Stimulated activated CD8-positive, alpha-beta memory T cell treated with anti-CD3 and anti-CD28 coated beads, Interleukin-2, amount 100 ng/mL, for 48 hours (primary cell): ENCODE data around the gene ERH.

Experiments used
- DNase-seq, 2 donors: peaks; one replicate each; pipeline ENCODE4 v3.0.0-alpha.2; 2020; ENCODE audit warnings: low read depth in 2 of 2

ERH gene

DNA sequence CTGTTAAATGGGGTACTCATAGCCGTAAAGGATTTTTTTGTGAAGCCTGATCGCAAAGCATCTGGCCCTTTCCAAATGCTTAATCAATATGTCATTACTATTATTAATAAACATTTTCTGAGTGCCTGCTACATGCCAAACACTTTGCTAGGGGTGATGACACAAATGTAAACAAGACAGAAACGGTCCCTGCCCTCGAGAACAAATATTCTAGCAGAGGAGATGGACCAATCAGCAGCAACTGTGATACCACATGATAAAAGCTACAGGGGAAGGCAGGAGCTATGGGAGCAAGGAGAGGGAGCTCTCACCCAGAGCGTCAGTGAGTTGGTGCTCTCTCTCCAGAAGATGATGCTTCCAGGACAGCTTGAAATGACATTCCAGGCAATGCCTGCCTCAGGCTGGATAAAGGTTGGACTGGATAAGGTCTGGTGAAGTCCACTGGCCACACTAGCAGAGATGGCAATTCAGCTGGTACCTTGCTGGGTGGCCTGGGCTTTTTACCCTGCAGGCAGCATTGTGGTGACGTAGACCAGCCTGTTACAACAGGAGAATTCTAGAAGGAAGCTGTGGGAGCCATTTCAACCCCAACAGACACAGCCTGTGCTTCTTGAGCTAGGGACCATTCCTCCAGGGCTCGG is 41.1 kb downstream of the ERH start:
- no peak for DNase-seq

DNA sequence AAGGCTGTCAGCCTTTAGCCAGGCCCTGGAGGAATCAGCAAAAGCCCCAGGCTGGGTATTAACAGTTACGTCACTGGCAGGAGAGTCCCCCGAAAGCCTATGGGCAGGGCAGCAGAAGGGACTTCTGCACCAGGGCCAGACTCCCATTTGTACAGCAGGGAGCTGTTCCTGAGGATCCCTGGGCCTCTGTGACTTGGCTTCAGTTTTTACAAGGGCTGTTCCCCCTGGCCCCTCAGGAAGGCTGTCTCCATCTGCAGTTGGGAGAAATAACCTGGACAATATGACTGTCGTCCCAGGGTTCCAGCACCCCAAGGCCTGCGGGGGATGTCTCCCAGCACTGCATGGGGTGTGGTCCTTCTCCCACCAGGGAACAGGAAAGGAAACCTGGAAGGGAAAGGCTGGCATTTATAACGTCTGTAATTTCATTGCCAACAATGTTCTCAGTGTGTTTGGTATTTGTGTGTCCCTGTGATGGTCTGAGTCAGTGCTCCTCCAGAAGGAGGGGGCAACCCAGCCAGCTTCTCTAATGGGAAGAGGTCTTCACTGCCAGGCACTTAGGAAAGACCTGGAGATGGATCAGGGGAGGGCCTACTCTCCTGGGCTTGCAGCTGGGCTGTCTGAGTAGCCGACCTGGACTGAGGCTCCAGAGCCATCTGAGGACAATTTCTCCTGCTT is 42.4 kb downstream of the ERH start:
- no peak for DNase-seq

DNA sequence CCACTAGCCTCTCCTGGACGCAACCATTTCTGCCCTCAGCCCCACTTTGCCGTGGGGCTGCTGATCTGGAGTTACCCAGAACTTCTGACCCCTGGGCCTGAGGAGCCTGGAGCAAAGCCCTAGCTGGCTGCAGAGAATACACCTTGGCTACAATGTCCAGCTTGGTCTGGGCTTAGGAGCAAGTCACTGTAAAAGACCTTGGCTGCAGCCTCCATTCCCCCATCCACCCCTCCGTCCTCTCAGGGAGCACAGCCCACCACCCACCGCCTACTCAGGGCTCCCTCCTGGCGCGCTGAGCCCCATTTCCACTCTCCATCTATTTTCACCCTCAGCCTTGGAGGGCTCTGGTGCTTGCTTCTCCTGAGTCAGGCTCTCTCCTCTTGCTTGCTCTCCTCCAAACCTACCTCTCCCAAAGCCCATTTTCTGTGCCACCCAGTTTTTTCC is 42.9 kb downstream of the ERH start:
- no peak for DNase-seq

DNA sequence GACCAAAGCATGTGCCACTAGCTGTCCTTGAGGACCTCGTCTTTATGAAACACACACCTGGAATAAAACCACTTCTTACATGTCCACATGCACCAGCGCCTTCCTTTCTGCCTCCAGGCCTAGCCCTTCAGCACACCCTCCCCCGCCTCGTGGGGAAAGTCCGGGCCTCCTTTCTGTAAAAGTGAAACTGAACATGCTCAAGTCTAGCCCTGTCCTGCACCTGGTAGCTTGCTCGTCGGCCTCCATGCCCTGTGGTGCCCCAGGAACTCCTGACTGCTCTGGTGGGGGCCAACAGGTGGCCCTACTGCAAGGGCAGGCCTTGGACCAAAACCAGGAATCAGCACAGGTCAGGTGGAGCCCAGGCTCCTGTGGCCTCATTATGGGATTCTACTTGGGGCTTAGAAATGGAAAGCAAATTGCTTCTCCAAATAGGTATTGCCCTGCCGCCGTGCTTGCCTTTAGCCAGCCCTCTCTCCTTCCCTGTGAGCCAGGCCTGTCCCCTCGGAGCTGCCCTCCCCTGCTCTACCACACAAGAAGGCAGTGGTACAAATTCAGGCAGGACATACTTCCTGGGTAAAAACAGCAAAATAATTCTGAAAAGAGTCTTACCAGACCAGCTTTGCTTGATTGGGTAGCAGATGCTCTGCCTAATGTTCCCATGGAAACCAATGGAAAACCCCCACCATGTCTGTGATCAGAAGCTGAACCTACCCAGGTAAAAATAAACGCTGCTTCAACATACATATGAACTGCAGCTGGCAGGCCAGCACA is 43.5 kb downstream of the ERH start:
- peak; percentile 47 to 59 for DNase-seq

DNA sequence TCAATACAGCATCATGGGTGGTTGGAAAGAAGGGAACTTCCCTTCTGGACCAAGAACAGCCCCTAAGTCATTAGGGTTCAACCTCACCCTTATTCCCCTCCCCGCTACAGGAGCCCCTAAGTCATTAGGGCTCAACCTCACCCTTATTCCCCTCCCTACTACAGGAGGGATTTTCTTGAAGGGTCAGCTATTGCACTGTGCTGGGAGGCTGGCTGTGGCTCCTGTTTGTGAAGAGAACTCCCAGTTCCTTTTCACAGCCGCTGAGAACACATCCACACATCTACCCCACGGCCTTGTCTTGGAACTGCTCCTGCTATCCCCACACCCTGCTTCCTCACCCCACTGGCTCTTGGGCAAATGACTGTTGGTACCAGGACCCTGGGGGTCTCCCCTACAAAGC is 44.9 kb downstream of the ERH start:
- no peak for DNase-seq

DNA sequence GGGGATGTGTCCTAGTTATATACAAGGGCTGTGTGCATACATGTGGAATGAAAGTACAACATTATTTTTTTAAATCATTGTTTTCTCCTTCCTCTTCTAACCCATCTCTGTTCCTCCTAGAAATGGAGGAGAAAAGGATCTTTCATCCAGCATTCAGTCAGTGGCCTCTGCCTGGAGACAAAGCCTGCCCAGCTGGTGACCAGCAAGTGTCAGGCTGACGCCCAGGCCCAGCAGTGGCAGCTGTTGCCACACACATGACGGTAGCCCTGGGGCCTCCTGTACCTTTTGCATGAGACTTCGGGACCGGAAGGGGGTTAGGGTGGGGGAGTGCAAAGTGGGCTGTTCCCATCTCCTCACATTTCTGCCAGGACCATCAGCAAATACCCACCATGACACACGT is 46.2 kb downstream of the ERH start:
- DNase-seq: no peak

DNA sequence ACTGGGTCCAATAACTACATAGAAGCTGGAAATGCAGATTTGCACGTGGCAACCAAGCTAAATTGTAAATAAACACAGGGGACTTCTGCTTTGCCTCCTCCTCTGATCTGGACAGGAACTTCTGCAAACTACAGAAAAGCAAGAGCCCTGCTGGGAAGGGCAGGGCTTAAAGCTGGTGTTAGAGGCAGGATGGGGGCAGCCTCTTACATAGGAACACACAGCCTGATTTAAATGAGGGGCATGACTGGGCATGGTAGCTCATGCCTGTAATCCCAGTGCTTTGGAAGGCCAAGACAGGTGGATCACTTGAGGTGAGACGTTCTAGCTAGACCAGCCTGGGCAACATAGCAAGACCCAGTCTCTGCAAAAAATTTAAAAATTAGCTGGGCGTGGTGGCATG is 46.7 kb downstream of the ERH start:
- no peak for DNase-seq

DNA sequence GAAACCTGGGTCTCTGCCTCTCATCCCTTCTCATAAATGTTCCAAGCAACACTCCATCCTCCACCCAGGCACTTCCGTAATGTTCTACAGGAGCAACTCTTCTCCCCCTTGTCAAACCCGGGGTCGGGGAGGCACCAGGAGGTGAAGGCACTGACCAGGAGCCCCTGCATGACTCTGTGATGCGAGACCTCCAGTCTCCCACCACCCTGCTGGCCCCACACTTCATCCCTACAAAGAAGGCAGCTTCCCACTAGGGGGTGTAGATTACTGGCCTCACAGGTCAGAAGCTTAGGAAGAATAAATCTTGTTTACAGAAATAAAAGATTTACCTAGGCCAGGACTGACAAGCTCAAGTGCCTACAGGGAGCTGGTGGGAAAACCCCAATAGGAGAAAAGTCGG is 47.2 kb downstream of the ERH start:
- no peak for DNase-seq

DNA sequence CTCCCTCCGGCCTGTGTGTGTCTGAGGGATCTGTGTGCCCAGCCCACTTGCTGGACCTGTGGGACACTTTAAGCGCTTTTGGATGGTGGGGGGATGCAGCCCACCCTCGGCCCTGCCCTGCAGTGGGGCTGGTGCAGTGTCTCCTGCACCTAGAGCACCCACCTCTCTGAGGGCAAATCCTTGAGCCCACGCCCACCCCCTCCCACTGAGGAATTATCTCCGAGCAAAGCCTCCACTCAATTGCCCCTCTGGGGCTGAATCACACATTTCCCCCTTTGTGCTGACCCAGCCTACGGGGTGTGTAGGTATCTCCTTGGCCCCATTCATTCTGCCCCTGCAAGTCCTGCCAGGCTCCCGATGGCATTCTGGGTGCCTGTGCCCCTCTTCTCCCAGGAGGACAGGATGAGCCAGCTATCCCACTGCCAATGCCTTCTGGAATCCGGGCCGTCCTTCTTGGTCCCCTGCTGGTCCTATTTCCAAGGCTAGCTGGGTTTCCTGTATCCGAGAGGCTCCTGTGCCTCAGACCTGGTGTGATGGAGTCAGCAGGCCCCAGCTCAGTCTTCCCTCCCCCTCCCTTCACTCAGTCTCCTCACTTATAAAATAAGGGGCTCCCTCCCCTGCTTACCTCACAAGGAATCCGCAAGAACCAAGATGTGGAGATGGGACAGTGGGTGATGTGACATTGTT is 48.9 kb downstream of the ERH start:
- no peak for DNase-seq

DNA sequence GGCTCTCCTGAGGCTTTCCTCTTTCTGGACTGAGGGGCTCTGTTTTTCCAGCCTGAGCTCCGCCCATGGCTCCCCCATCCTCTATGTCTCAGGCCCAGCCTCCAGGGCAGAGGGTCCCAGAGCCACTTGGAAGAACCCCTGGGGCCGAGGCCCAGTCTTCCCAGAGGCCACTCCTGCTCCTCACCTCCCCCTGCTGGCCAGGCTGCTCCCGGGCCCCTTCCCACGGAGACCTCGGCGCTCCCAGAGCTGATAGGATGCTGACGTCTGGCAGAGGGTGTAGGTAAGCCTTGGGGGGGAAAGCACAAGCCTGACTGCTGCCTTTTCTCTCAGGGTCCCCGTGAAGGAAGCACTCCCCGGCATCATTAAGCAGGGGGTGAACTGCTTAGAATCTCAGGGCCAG is 51.4 kb downstream of the ERH start:
- no peak for DNase-seq

DNA sequence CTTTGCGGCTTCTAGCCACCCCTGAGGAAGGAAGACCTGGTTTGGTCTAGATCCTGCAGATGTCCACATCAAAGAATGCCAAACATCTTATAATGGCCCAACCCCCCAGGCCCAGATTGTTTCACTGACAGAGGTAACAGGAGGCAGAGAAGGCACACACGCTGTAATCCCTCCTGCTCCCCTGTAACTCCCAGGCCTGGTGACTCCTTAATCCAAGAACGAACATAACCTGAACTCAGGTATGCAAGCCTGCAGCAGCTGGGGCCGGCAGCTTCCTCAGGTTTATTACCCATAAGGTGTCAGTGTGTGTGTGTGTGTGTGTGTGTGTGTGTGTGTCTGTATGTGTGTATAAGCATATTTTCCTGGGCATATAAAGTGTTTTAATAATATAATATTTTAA is 52.7 kb downstream of the ERH start:
- DNase-seq: no peak

DNA sequence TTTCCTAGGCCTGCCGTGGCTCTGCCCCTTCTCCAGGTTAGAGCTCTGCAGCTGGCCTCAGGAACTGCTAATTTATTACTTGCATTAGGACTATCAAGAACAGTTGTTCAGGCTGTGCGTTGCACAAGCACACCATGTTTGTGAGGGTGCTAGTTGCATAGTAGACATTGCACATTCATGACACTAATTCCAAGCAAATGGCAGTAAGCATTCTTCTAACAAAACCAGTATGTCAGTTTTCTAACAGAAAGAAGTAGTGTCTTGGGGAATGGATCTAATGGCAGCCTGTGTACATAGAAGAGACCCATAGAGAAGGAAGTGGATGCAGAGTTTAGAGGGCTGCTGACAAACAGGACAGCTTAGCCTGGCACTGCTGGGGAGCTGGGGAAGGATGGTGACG is 53.9 kb downstream of the ERH start:
- no peak for DNase-seq

DNA sequence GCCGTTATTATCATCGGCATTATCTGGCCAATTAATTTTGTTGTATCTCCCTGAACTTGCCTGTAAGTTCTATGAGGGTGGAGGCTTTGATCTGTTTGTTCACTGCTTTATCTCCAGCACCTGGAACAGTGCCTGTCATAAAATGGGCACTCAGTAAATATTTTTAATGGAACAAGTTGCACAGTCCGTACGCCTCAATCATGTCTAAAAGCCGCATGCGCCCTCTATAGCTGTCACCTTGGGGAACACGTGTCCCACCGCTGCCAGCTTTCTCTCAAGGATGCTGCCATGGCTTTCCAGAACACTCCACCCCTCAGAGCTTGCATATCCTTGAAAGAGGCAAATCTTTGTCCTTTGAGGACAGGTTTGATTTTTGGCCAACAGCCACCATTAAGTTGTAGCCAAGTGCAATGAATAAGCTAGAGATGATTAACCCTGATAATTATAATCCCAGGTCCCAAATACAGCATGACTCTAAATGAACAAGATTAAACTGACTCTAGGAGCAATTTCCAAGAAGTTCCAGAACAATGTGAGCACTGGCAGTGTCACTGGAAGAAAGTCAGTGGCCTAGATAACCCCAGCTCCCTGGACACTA is 55.1 kb downstream of the ERH start:
- no peak for DNase-seq

DNA sequence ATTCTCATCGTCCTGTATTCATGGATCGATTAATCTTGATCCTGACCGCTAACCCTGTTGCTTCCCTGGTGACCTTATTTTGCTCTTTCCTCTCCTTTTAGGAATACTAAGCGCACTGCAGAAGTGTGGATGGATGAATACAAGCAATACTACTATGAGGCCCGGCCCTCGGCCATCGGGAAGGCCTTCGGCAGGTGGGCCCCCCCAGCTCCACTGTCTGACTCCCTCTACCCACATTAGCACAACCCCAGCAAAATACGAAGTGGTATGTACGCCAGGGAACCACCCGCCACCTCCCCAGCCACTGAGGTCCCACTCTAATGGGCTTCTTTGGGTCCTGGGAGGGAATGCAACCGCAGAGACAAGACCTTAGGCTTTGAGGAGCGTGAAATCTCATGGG is 58.7 kb downstream of the ERH start:
- no peak for DNase-seq

DNA sequence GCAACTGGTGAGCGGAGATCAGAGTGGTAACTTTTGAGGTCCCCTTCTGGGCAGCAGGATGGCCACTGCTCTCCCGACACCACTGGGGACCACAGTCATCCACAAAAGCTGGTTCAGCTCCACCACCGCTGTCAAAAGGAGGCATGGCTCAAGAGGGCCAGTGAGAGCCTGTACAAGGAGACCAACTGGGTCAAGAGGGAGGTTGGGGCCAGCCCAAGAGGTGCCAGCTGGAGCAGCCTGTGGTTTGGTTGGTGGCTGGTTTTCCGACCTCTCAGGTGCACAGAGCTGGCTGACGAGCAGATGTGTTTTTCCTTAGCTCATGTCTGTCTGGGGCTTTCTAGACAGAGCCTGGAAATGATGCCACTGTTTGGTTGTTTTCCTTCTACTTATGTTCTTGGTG is 60.1 kb downstream of the ERH start:
- DNase-seq: no peak

DNA sequence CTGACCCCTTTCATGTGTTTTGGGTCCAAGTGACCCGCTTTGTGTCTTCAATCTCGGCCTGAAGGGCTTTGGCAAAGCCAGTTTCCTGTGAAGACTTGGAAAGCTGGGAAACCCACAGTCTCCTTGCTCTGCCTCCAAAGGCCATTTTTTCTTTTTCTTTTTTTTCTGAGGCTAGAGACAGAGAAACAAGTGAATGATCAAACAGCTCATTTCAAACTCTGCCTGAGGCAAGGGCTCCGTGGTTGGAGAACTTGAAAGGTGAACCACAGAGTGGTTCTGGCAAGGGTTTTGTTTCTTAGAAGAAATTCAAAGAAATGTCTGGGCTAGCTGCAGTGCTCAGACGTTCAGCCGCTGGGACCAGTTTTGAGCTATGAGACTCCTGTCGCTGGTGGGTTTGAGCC is 62.7 kb downstream of the ERH start:
- DNase-seq: no peak

DNA sequence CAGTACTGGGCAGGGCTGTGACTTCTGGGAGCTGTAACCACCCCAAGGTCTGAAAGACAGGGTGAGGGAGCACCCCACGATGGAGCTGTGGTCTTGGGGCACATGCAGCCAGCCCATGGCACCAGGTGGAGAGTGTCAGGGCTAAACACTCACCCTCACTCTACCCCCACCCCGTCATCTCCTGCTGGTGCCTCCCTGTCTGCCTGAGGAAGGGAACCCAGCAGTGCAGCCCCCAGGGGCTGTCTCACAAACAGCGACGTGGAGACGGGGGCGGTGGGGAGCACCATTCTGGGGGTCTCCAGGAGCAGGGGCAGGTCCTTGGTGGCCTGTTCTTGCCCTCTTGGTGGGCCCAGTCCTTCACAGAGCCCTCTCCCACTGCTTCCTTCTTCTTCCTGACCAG is 63.5 kb downstream of the ERH start:
- DNase-seq: no peak

DNA sequence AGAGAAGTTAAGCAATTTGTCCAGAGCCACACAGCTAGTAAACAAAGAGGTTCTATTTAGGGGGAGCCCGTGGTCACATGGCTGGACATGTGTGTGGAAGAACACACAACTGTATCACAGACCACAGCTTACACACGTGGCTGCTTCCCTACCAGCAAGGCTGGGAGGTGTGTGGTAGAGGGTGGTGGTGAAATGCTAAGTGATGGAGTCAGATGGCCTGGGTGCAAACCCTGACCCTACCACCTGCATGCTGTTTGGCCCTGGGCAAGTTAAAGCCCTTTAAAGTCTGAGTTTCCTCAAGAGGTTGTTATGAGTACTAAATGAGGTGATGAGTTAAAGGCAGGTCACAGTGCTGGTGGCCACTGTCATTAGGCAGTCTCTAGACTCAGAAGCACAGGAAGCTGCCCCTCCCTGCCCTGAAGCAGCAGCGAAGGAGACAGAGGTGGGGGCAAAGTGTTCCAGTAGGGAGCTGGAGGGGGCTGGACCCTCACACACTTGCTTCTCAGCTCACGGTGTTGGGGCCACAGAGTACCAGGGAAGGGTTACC is 64.2 kb downstream of the ERH start:
- no peak for DNase-seq

DNA sequence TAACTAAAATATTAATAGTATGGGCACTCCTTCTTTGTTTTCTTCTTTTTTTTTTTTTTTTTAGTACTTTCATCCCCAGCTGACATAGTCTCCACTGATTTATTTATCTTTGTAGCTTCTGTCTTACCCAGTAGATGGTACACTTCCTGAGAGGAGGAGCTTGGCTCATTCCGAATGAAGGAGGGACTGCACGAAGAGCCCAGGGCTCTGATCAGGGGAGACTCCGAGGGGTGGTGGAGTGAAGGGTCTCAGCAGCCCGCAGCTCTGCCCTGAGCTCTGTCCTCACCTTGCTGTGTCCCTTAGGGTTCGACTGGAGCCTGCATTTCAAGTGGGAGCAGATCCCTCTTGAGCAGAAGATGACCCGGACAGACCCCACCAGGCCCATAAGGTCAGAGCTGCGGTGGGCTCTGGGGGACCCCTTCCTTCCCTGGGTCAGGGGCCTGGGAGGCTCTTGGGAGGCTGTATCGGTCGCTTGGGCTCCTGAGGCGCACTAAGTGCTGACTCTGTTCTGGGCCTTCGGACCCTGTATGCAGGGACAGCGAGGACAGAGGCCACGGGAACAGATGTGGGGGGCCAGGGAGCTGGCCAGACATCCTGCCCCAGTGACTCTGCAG is 65.2 kb downstream of the ERH start:
- no peak for DNase-seq

DNA sequence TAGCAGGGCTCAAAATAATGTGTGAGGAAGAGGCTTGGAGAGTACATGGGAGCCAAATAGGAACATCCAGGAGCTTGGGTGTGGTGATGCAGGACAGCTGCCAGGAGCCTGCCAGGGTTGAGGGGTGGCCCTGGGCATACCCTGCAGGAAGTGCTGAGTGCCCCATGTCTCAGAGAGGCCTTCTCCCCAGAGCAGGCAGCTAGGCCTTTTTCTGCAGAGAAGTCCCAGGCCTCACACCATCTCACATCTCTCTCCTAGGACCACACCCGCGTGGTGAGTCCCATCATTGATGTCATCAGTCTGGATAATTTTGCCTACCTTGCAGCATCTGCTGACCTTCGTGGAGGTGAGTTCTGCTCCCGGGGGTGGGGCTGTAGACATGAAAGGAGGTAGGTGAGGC is 66.9 kb downstream of the ERH start:
- DNase-seq: no peak
